GM23338 (cell line): ENCODE measurements around the gene MLC1. TPM values are rescaled to one million over a fixed set of nuclear protein-coding genes. Genes with fewer than 3 reads are reported as not detected.

Experiments
- ATAC-seq: fragments of 200-7000 bp; cut with Tn5 transposase; 3 replicates; pipeline ENCODE4 v1.9.1; 2020
- DNase-seq: peaks from one replicate; pipeline ENCODE4 v3.0.0-alpha.2; 2015; ENCODE audit warnings: low spot score
- H2AFZ ChIP-seq: fragments of 200-600 bp; sonication (generic); 2 replicates; pipeline ENCODE4 v1.8.0; 2016; ENCODE audit warnings: antibody characterized with exemption, mild to moderate bottlenecking, moderate library complexity
- H3F3A ChIP-seq: fragments of 200-600 bp; sonication (generic); replicated peaks from 2 replicates; pipeline ENCODE4 v1.8.0; 2017; ENCODE audit warnings: antibody characterized with exemption, mixed run types, low read depth
- H3K27ac ChIP-seq: fragments of 200-600 bp; sonication (generic); 2 replicates; pipeline ENCODE4 v1.6.1; 2016; ENCODE audit warnings: low read depth
- H3K27me3 ChIP-seq: fragments of 200-600 bp; sonication (generic); 2 replicates; pipeline ENCODE4 v1.8.0; 2016; ENCODE audit warnings: mild to moderate bottlenecking, mixed run types, moderate library complexity; ENCODE audit not compliant: insufficient read depth
- H3K36me3 ChIP-seq: fragments of 200-600 bp; sonication (generic); 2 replicates; pipeline ENCODE4 v1.8.0; 2016; ENCODE audit warnings: mild to moderate bottlenecking; ENCODE audit not compliant: insufficient read depth
- H3K4me1 ChIP-seq: fragments of 200-600 bp; sonication (generic); 2 replicates; pipeline ENCODE4 v1.8.0; 2016; ENCODE audit warnings: mild to moderate bottlenecking, moderate library complexity; ENCODE audit not compliant: insufficient read depth
- H3K4me2 ChIP-seq: fragments of 200-600 bp; sonication (generic); 2 replicates; pipeline ENCODE4 v1.7.1; 2017; ENCODE audit warnings: mixed run types
- H3K4me3 ChIP-seq: fragments of 200-600 bp; sonication (generic); 2 replicates; pipeline ENCODE4 v1.6.1; 2016; ENCODE audit warnings: mixed run types
- H3K79me2 ChIP-seq: fragments of 200-600 bp; sonication (generic); replicated peaks from 2 replicates; pipeline ENCODE4 v1.8.0; 2017; ENCODE audit warnings: mild to moderate bottlenecking; ENCODE audit not compliant: insufficient read depth
- H3K9me2 ChIP-seq: fragments of 200-600 bp; sonication (generic); 2 replicates; pipeline ENCODE4 v1.8.0; 2017; ENCODE audit not compliant: insufficient read depth
- H4K20me1 ChIP-seq: fragments of 200-600 bp; sonication (generic); replicated peaks from 2 replicates; pipeline ENCODE4 v1.8.0; 2017; ENCODE audit warnings: mild to moderate bottlenecking; ENCODE audit not compliant: insufficient read depth
- H3K27ac Mint-ChIP-seq: 2 replicates; pipeline ENCODE4 v1.8.0; 2020; ENCODE audit warnings: inconsistent platforms, mild to moderate bottlenecking, moderate library complexity, mixed read lengths
- H3K27me3 Mint-ChIP-seq: 3 replicates; pipeline ENCODE4 v1.8.0; 2022; ENCODE audit warnings: low read depth, mild to moderate bottlenecking, moderate library complexity, mixed read lengths, inconsistent platforms; ENCODE audit not compliant: insufficient read depth, poor library complexity
- H3K36me3 Mint-ChIP-seq: 3 replicates; pipeline ENCODE4 v1.8.0; 2021; ENCODE audit warnings: low read depth, mild to moderate bottlenecking, inconsistent platforms, moderate library complexity, mixed read lengths
- H3K4me1 Mint-ChIP-seq: 3 replicates; pipeline ENCODE4 v1.8.0; 2020; ENCODE audit warnings: mild to moderate bottlenecking, inconsistent platforms, mixed read lengths
- H3K4me3 Mint-ChIP-seq: 3 replicates; pipeline ENCODE4 v1.8.0; 2021; ENCODE audit warnings: moderate library complexity, mild to moderate bottlenecking, inconsistent platforms, mixed read lengths
- H3K9me3 Mint-ChIP-seq: 3 replicates; pipeline ENCODE4 v1.8.0; 2020; ENCODE audit warnings: moderate library complexity, mild to moderate bottlenecking, inconsistent platforms, mixed read lengths
- CREB1 ChIP-seq: fragments of 250-450 bp; sonication (Bioruptor Pico); IDR thresholded peaks from 2 replicates; pipeline ENCODE4 v1.5.0; 2020; ENCODE audit warnings: low read depth, mild to moderate bottlenecking, moderate library complexity
- CTCF ChIP-seq, 2 experiments: fragments of 200-600 bp in 1 of 2; sonication (generic) in 1 of 2; conservative IDR thresholded peaks; 2 replicates each; pipeline versions ENCODE4 v1.5.1 to v1.6.1; 2016 to 2017; ENCODE audit warnings: antibody characterized with exemption in 2 of 2, low read depth in 2 of 2, mild to moderate bottlenecking in 2 of 2, moderate library complexity in 1 of 2
- ETS1 ChIP-seq: IDR thresholded peaks from 2 replicates; pipeline ENCODE4 v1.6.1; 2016; ENCODE audit warnings: antibody characterized with exemption
- EZH2 ChIP-seq: fragments of 200-600 bp; sonication (generic); IDR thresholded peaks from one replicate; pipeline ENCODE4 v1.8.0; 2017; ENCODE audit warnings: antibody characterized with exemption, mild to moderate bottlenecking, low read depth; ENCODE audit not compliant: unreplicated experiment
- EZH2phosphoT487 ChIP-seq: fragments of 200-600 bp; sonication (generic); IDR thresholded peaks from one replicate; pipeline ENCODE4 v1.8.1; 2018; ENCODE audit warnings: antibody characterized with exemption; ENCODE audit not compliant: unreplicated experiment
- JUNB ChIP-seq: IDR thresholded peaks from one replicate; pipeline ENCODE4 v1.6.1; 2016; ENCODE audit warnings: antibody characterized with exemption; ENCODE audit not compliant: unreplicated experiment
- NANOG ChIP-seq: IDR thresholded peaks from 2 replicates; pipeline ENCODE4 v1.6.1; 2016; ENCODE audit warnings: antibody characterized with exemption, borderline replicate concordance
- POLR2AphosphoS5 ChIP-seq: IDR thresholded peaks from 2 replicates; pipeline ENCODE4 v1.6.1; 2016; ENCODE audit warnings: antibody characterized with exemption, low read depth
- REST ChIP-seq: IDR thresholded peaks from one replicate; pipeline ENCODE4 v1.6.1; 2018; ENCODE audit warnings: antibody characterized with exemption; ENCODE audit not compliant: unreplicated experiment
- STAT1 ChIP-seq: IDR thresholded peaks from one replicate; pipeline ENCODE4 v1.6.1; 2016; ENCODE audit warnings: antibody characterized with exemption; ENCODE audit not compliant: unreplicated experiment
- ZNF114 ChIP-seq: fragments of 250-450 bp; sonication (Bioruptor Pico); IDR thresholded peaks from 2 replicates; pipeline ENCODE4 v1.5.0; 2020; ENCODE audit warnings: mild to moderate bottlenecking, moderate library complexity
- ZNF331 ChIP-seq: fragments of 250-450 bp; sonication (Bioruptor Pico); IDR thresholded peaks from 2 replicates; pipeline ENCODE4 v1.5.0; 2020; ENCODE audit warnings: low read depth, mild to moderate bottlenecking, moderate library complexity
- ZNF462 ChIP-seq: fragments of 250-450 bp; sonication (Bioruptor Pico); IDR thresholded peaks from 2 replicates; pipeline ENCODE4 v1.5.0; 2020; ENCODE audit warnings: mild to moderate bottlenecking, moderate library complexity
- polyA plus RNA-seq: library from polyadenylated mRNA; unstranded; fragments of >200 nt; fragmentation: Nextera tagmentation; extraction: Ambion mirVana; gene quantifications from 2 replicates; pipeline ENCODE4 v1.2.1, GENCODE V29; 2016
- total RNA-seq: library from RNA; depleted of rRNA; stranded (reverse); fragments of >200 nt; shearing (Covaris generic); gene quantifications from 2 replicates; pipeline ENCODE4 v1.2.3, GENCODE V29; 2014

MLC1 gene
- total and polyA plus RNA-seq, 2 experiments from 2014 or later, result not detected

GRCh38 chr22:50046019-50046415 lies 39.2 kb downstream of the MLC1 start:
- Mint-ChIP-seq H3K36me3 (no peaks in the 10 kb centered on the region), H3K4me1 (no peaks in the 10 kb centered on the region), H3K9me3 (no peaks in the 10 kb centered on the region), H3K4me3 (no peak overlapping the region), H3K27me3 (peaks cover 8% of the 10 kb centered on the region), H3K27ac (no peak overlapping the region)
- H3K9me2 ChIP-seq, result no peaks in the 10 kb centered on the region
- TF ChIP-seq ZNF331 (CRISPR knock-in tag) (no peak), ETS1 (no peak), ZNF114 (CRISPR knock-in tag) (no peak), POLR2AphosphoS5 (no peak), EZH2phosphoT487 (no peak), STAT1 (no peak), EZH2 (no peak), ZNF462 (CRISPR knock-in tag) (no peak), CREB1 (CRISPR knock-in tag) (no peak), NANOG (no peak), JUNB (no peak), REST (no peak), CTCF (conservative IDR thresholded peaks at IDR 0.05; ENCODE audit: low read depth in 2 of 2) (no peak)
- DNase-seq (peak; percentile 28), ATAC-seq (peak; percentile 53)
- no peak overlapping the region for H2AFZ ChIP-seq
- H3K27ac ChIP-seq, result no peak overlapping the region
- no peaks in the 10 kb centered on the region for H4K20me1 ChIP-seq
- H3K27me3 ChIP-seq, result no peaks in the 10 kb centered on the region
- H3K4me3 ChIP-seq, result no peak overlapping the region
- H3F3A ChIP-seq, result no peaks in the 10 kb centered on the region
- H3K4me1 ChIP-seq, result no peaks in the 10 kb centered on the region
- H3K36me3 ChIP-seq, result no peaks in the 10 kb centered on the region
- no peak overlapping the region for H3K4me2 ChIP-seq
- H3K79me2 ChIP-seq, result no peaks in the 10 kb centered on the region
